ENCODE measurements around the gene PTPRM. TPM values are rescaled to one million over a fixed set of nuclear protein-coding genes. Genes with fewer than 3 reads are reported as not detected.

PTPRM gene
- total RNA-seq, 1 experiment from 2014 or later = 14.5 TPM

DNA sequence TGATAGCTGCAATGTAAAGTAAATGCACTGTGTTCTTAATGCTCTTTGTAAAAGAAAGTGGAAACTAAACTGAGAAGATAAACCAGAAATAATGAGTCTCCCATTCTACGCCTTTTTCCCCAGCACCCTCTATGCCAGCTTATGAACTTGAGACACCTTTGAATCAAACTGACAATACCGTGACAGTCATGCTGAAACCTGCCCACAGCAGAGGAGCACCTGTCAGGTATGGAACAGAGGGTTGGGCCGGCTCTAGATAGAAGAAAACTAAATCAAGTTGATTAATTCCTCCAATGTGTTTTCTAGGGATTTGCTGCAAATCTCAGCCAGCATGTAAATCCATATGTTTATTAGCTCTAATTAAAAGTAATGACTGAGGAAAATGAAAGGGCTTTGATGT is 521.5 kb downstream of the PTPRM start:
- no peaks in the 10 kb centered on the region for H3K79me2 ChIP-seq (ENCODE audit: insufficient read depth, low read length)
- intact Hi-C loops (cut with micrococcal nuclease) = loop anchor here (10.0 kb wide), 1 partner anchor 236 kb away; no protein-coding TSS in a partner anchor
- RAD21 ChIA-PET (ENCODE audit: low non-redundant PET in 1 of 2, low total read pairs in 2 of 2, uncharacterized antibody in 2 of 2, unreplicated experiment in 2 of 2) = no interaction called here

More for the DNA sequence above, 521.5 kb downstream of the PTPRM start:
- TF ChIP-seq TCF7L2 (IDR thresholded peaks at IDR 0.05; ENCODE audit: borderline replicate concordance, extremely low read depth, insufficient read depth, insufficient read length) = no peak
- TF ChIP-seq EGR1 (IDR thresholded peaks at IDR 0.05; ENCODE audit: low read depth) = no peak
- TF ChIP-seq, protein P1, sequence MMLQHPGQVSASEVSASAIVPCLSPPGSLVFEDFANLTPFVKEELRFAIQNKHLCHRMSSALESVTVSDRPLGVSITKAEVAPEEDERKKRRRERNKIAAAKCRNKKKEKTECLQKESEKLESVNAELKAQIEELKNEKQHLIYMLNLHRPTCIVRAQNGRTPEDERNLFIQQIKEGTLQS (IDR thresholded peaks at IDR 0.05) = no peak
- TF ChIP-seq SP1 (IDR thresholded peaks at IDR 0.05; ENCODE audit: low read depth) = no peak
- no peak for TF ChIP-seq FOSL1 (IDR thresholded peaks at IDR 0.05; ENCODE audit: low read depth)
- no peak for TF ChIP-seq CBX3 (IDR thresholded peaks at IDR 0.05; ENCODE audit: low read depth)
- no peak for TF ChIP-seq CTCF (IDR thresholded peaks at IDR 0.05 in 2 of 3, conservative IDR thresholded peaks at IDR 0.05 in 1 of 3; ENCODE audit: borderline replicate concordance in 1 of 3, insufficient read depth in 1 of 3, low read depth in 2 of 3, low read length in 2 of 3)
- TF ChIP-seq ZNF274 (IDR thresholded peaks at IDR 0.05; ENCODE audit: low read depth, low read length) = no peak
- CTCF ChIA-PET = no interaction called here
- Histone ChIP-seq H3K9ac (ENCODE audit: low read length) (no peak overlapping the region), H3K36me3 (ENCODE audit: control insufficient read depth in 1 of 2, insufficient read depth in 2 of 2, low read length in 2 of 2) (no peaks in the 10 kb centered on the region), H3K9me2 (ENCODE audit: insufficient read depth) (no peaks in the 10 kb centered on the region), H3K4me1 (ENCODE audit: control insufficient read depth in 1 of 2, insufficient read depth in 2 of 2, low read length in 2 of 2) (no peaks in the 10 kb centered on the region), H3K27ac (ENCODE audit: low read depth, low read length) (no peak overlapping the region), H2AFZ (ENCODE audit: low read depth, low read length, poor library complexity, severe bottlenecking) (no peak overlapping the region), H3K4me3 (replicated peaks in 1 of 2; ENCODE audit: low read depth in 1 of 2, low read length in 2 of 2) (no peak overlapping the region), H3K9me3 (ENCODE audit: control insufficient read depth in 1 of 2, insufficient read depth in 1 of 2, low read depth in 1 of 2, low read length in 2 of 2) (no peaks in the 10 kb centered on the region), H3K27me3 (ENCODE audit: insufficient read depth, low read length) (no peaks in the 10 kb centered on the region), H3K4me2 (ENCODE audit: low read length) (no peak overlapping the region), H4K20me1 (ENCODE audit: insufficient read depth) (no peaks in the 10 kb centered on the region)
- POLR2A ChIA-PET = no interaction called here
- no TSS peak for BruUV-seq (replicated peaks)
- ATAC-seq = no peak
- no peak for DNase-seq (ENCODE audit: low read depth, low spot score)

Measured in HCT116 (cell line).